HFFc6 (cell line): Measurements from ENCODE around the gene SLC15A3. TPM values are rescaled to one million over a fixed set of nuclear protein-coding genes. Genes with fewer than 3 reads are reported as not detected.
"Not testable (repeated sequence)": the region's sequence is repeated elsewhere in the genome, so short reads cannot be mapped to it uniquely, and the experiment has no call there.

ENCODE experiments used
- DNase-seq: peaks from one replicate; pipeline ENCODE4 v3.0.0-alpha.2; 2018
- H3K27ac Mint-ChIP-seq: 2 replicates; pipeline ENCODE4 v1.8.0; 2020; ENCODE audit warnings: mild to moderate bottlenecking, mixed read lengths
- H3K27me3 Mint-ChIP-seq: 2 replicates; pipeline ENCODE4 v1.8.0; 2021; ENCODE audit warnings: mild to moderate bottlenecking, moderate library complexity, mixed read lengths; ENCODE audit not compliant: insufficient read depth
- H3K36me3 Mint-ChIP-seq: 2 replicates; pipeline ENCODE4 v1.8.0; 2021; ENCODE audit warnings: low read depth, mixed read lengths
- H3K4me1 Mint-ChIP-seq: 2 replicates; pipeline ENCODE4 v1.8.0; 2020; ENCODE audit warnings: low read depth, mixed read lengths
- H3K4me3 Mint-ChIP-seq: 2 replicates; pipeline ENCODE4 v1.8.0; 2020; ENCODE audit warnings: mild to moderate bottlenecking, moderate library complexity, mixed read lengths
- H3K9me3 Mint-ChIP-seq: 2 replicates; pipeline ENCODE4 v1.8.0; 2020; ENCODE audit warnings: mild to moderate bottlenecking, mixed read lengths
- CTCF ChIP-seq: fragments of 200-600 bp; sonication (generic); IDR thresholded peaks from 2 replicates; pipeline ENCODE4 v1.5.0; 2021; ENCODE audit warnings: antibody characterized with exemption, mild to moderate bottlenecking
- total RNA-seq, 6 experiments: library from RNA; stranded (reverse); fragmentation: NEBNext Ultra II Directional; extraction: Animal tissue kit (Norgen Biotek cat#: 25700); gene quantifications; 2 replicates in 1 of 6; 3 replicates in 5 of 6; pipeline ENCODE4 v1.2.3, GENCODE V29; 2021

Gene SLC15A3
- total RNA-seq, 6 experiments from 2014 or later = 2.7 to 6.6 (median 3.4) TPM

GRCh38 chr11:60974726-60975125, 22.8 kb upstream of the SLC15A3 start:
- H3K27ac Mint-ChIP-seq = no peak overlapping the region
- H3K4me1 Mint-ChIP-seq = no peaks in the 10 kb centered on the region
- no peak overlapping the region for H3K4me3 Mint-ChIP-seq
- H3K9me3 Mint-ChIP-seq = no peaks in the 10 kb centered on the region
- peaks cover 43% of the 10 kb centered on the region for H3K27me3 Mint-ChIP-seq
- H3K36me3 Mint-ChIP-seq = no peaks in the 10 kb centered on the region
- no peak for DNase-seq
- no peak for TF ChIP-seq CTCF

- DNase-seq, H3K9me3 Mint-ChIP-seq, H3K4me1 Mint-ChIP-seq, H3K36me3 Mint-ChIP-seq, H3K4me3 Mint-ChIP-seq, H3K27ac Mint-ChIP-seq: not testable (repeated sequence)
- H3K27me3 Mint-ChIP-seq = peaks cover 43% of the 10 kb centered on the region
Observed at GRCh38 chr11:60974316-60974715, 22.3 kb upstream of the SLC15A3 start.

GRCh38 chr11:60973699-60974098, 21.7 kb upstream of the SLC15A3 start:
- TF ChIP-seq CTCF = no peak
- Mint-ChIP-seq H3K27ac (no peak overlapping the region), H3K4me3 (no peak overlapping the region), H3K27me3 (peaks cover 48% of the 10 kb centered on the region), H3K4me1 (no peaks in the 10 kb centered on the region), H3K9me3 (peaks cover 3% of the 10 kb centered on the region), H3K36me3 (no peaks in the 10 kb centered on the region)
- no peak for DNase-seq

- no peak for TF ChIP-seq CTCF
- H3K4me3 Mint-ChIP-seq = no peak overlapping the region
- no peak for DNase-seq
- no peak overlapping the region for H3K27ac Mint-ChIP-seq
- H3K27me3 Mint-ChIP-seq = peaks cover 39% of the 10 kb centered on the region
- H3K36me3 Mint-ChIP-seq = peaks cover 5% of the 10 kb centered on the region; the same call in 1 of the 2 replicates
- H3K4me1 Mint-ChIP-seq = no peaks in the 10 kb centered on the region
- H3K9me3 Mint-ChIP-seq = peaks cover 9% of the 10 kb centered on the region
Observed at GRCh38 chr11:60972182-60973030, 20.4 kb upstream of the SLC15A3 start.

GRCh38 chr11:60971520-60971919, 19.5 kb upstream of the SLC15A3 start, which contains the start of gene CD6:
TSS of gene CD6 (plus strand) at chr11:60971680. CDS start at chr11:60971866, 186 bp downstream.
- Mint-ChIP-seq H3K27ac (no peak within 1 kb of the TSS), H3K36me3 (peaks cover 5% of the 10 kb centered on the region; the same call in 1 of the 2 replicates), H3K4me1 (no peaks in the 10 kb centered on the region), H3K27me3 (peaks cover 45% of the 10 kb centered on the region), H3K9me3 (peaks cover 9% of the 10 kb centered on the region), H3K4me3 (no peak within 1 kb of the TSS)
- DNase-seq = no peak
- no peak for TF ChIP-seq CTCF

- Mint-ChIP-seq H3K4me1 (no peaks in the 10 kb centered on the region), H3K27ac (no peak overlapping the region), H3K27me3 (peaks cover 48% of the 10 kb centered on the region), H3K36me3 (peaks cover 5% of the 10 kb centered on the region; the same call in 1 of the 2 replicates), H3K4me3 (no peak overlapping the region), H3K9me3 (peaks cover 9% of the 10 kb centered on the region)
- DNase-seq = no peak
- TF ChIP-seq CTCF = no peak
Observed at GRCh38 chr11:60970890-60971289, 18.9 kb upstream of the SLC15A3 start.
